K562 (cell line): ENCODE data around the gene UBA7. TPM values are rescaled to one million over a fixed set of nuclear protein-coding genes. Genes with fewer than 3 reads are reported as not detected.

Experiments used
- BCL6 ChIP-seq: fragments of 250-450 bp; sonication (Bioruptor Pico); IDR thresholded peaks from 2 replicates; pipeline ENCODE4 v1.4.0; 2020
- CBX3 ChIP-seq, 2 experiments: IDR thresholded peaks; 1 replicate in 1 of 2; 2 replicates in 1 of 2; pipeline ENCODE4 v1.6.1; 2012; ENCODE audit warnings: inconsistent platforms in 2 of 2, low read length in 2 of 2, borderline replicate concordance in 1 of 2, control low read depth in 1 of 2
- EP400 ChIP-seq: fragments of 450-650 bp; IDR thresholded peaks from 2 replicates; pipeline ENCODE4 v1.6.1; 2017; ENCODE audit warnings: antibody characterized with exemption, mild to moderate bottlenecking, moderate library complexity
- ETV5 ChIP-seq: sonication (generic); formaldehyde crosslinking; IDR thresholded peaks from 2 replicates; pipeline ENCODE4 v1.4.0; 2020; ENCODE audit warnings: low read depth, mild to moderate bottlenecking, missing genetic modification reagents
- HDAC1 ChIP-seq, 2 experiments: fragments of 450-650 bp; IDR thresholded peaks; 2 replicates each; pipeline ENCODE4 v1.6.1; 2016 to 2017; ENCODE audit warnings: inconsistent platforms in 1 of 2, mild to moderate bottlenecking in 1 of 2, moderate library complexity in 1 of 2
- MAX ChIP-seq: sonication (generic); formaldehyde crosslinking; IDR thresholded peaks from 2 replicates; pipeline ENCODE4 v1.9.0; 2022; ENCODE audit warnings: mild to moderate bottlenecking, missing genetic modification reagents
- MCM2 ChIP-seq: fragments of 450-650 bp; IDR thresholded peaks from 2 replicates; pipeline ENCODE4 v1.6.1; 2017; ENCODE audit warnings: low read depth, mild to moderate bottlenecking
- MCM3 ChIP-seq: fragments of 450-650 bp; IDR thresholded peaks from 2 replicates; pipeline ENCODE4 v1.6.1; 2016
- MTA1 ChIP-seq: fragments of 450-650 bp; IDR thresholded peaks from 2 replicates; pipeline ENCODE4 v1.6.1; 2017; ENCODE audit warnings: borderline replicate concordance
- NFIX ChIP-seq: fragments of 250-450 bp; sonication (Bioruptor Pico); IDR thresholded peaks from 2 replicates; pipeline ENCODE4 v1.4.0; 2020; ENCODE audit warnings: low read depth, mild to moderate bottlenecking, moderate library complexity
- NFYB ChIP-seq: IDR thresholded peaks from 2 replicates; pipeline ENCODE4 v1.6.1; 2011; ENCODE audit warnings: mild to moderate bottlenecking, moderate library complexity; ENCODE audit not compliant: insufficient read length; ENCODE audit errors: extremely low read depth
- NR3C1 ChIP-seq: sonication (generic); formaldehyde crosslinking; IDR thresholded peaks from 2 replicates; pipeline ENCODE4 v1.8.1; 2022; ENCODE audit warnings: missing genetic modification reagents
- OTX1 ChIP-seq: fragments of 450-650 bp; formaldehyde crosslinking; IDR thresholded peaks from 2 replicates; pipeline ENCODE4 v1.4.0; 2022; ENCODE audit warnings: mild to moderate bottlenecking
- PATZ1 ChIP-seq: fragments of 250-450 bp; sonication (Bioruptor Pico); IDR thresholded peaks from 2 replicates; pipeline ENCODE4 v1.5.0; 2020; ENCODE audit warnings: mild to moderate bottlenecking, borderline replicate concordance
- PHTF2 ChIP-seq: fragments of 250-450 bp; sonication (Bioruptor Pico); IDR thresholded peaks from 2 replicates; pipeline ENCODE4 v1.5.0; 2021; ENCODE audit warnings: mild to moderate bottlenecking
- PRMT5 ChIP-seq: sonication (generic); formaldehyde crosslinking; IDR thresholded peaks from 2 replicates; pipeline ENCODE4 v1.5.0; 2020; ENCODE audit warnings: missing genetic modification reagents
- RBM15 ChIP-seq: fragments of 200-400 bp; formaldehyde crosslinking; IDR thresholded peaks from 2 replicates; pipeline ENCODE4 v1.6.1; 2018; ENCODE audit warnings: mild to moderate bottlenecking, low read length, moderate library complexity; ENCODE audit not compliant: insufficient read depth
- RBM22 ChIP-seq: fragments of 200-400 bp; formaldehyde crosslinking; IDR thresholded peaks from 2 replicates; pipeline ENCODE4 v1.6.1; 2018; ENCODE audit warnings: low read length, low read depth; ENCODE audit not compliant: poor library complexity, severe bottlenecking
- SMAD1 ChIP-seq: fragments of 150-350 bp; IDR thresholded peaks from 2 replicates; pipeline ENCODE4 v1.6.1; 2014; ENCODE audit warnings: low read length, low read depth; ENCODE audit not compliant: partially characterized antibody
- SMARCB1 ChIP-seq: IDR thresholded peaks from 2 replicates; pipeline ENCODE4 v1.6.1; 2011; ENCODE audit warnings: improper control_type of control experiment, low read depth; ENCODE audit not compliant: insufficient read length
- SNRNP70 ChIP-seq: fragments of 200-400 bp; formaldehyde crosslinking; optimal IDR thresholded peaks from 2 replicates; pipeline ENCODE3; 2017; ENCODE audit warnings: low read depth, low read length
- SREBF2 ChIP-seq: sonication (generic); formaldehyde crosslinking; IDR thresholded peaks from 2 replicates; pipeline ENCODE4 v1.4.0; 2020; ENCODE audit warnings: mild to moderate bottlenecking, missing genetic modification reagents
- TARDBP ChIP-seq: fragments of 450-650 bp; IDR thresholded peaks from 2 replicates; pipeline ENCODE4 v1.6.1; 2016
- ZKSCAN1 ChIP-seq: fragments of 150-350 bp; IDR thresholded peaks from 2 replicates; pipeline ENCODE4 v1.6.1; 2016; ENCODE audit warnings: low read depth, low read length
- ZNF134 ChIP-seq: fragments of 250-450 bp; sonication (Bioruptor Pico); conservative IDR thresholded peaks from 2 replicates; pipeline ENCODE4 v1.4.0; 2020
- ZNF212 ChIP-seq: fragments of 450-650 bp; formaldehyde crosslinking; IDR thresholded peaks from 2 replicates; pipeline ENCODE4 v1.4.0; 2020; ENCODE audit warnings: mild to moderate bottlenecking
- ZNF766 ChIP-seq: fragments of 200-800 bp; sonication (Bioruptor generic); conservative IDR thresholded peaks from 2 replicates; pipeline ENCODE4 v1.6.1; 2016; ENCODE audit warnings: missing genetic modification characterization, missing compliant biosample characterization
- polyA plus RNA-seq, 8 experiments: library from polyadenylated mRNA; depleted of rRNA in 4 of 8; stranded (reverse) in 5 of 8; unstranded in 3 of 8; fragments of >200 nt; fragmentation: Nextera tagmentation in 2 of 8; fragmentation: Illumina TruSeq in 1 of 8; extraction: Ambion mirVana in 2 of 8; extraction: Trizol in 1 of 8; gene quantifications; 2 replicates each; pipeline versions ENCODE4 v1.2.1 to v1.2.3, GENCODE V29; 2011 to 2014; ENCODE audit warnings: inconsistent platforms in 1 of 8, missing spikeins in 1 of 8
- total RNA-seq, 7 experiments: library from RNA; depleted of rRNA in 6 of 7; stranded (reverse); fragments of >200 nt in 6 of 7; fragmentation: Illumina TruSeq in 2 of 7; extraction: Trizol in 2 of 7; gene quantifications; 2 replicates each; pipeline versions ENCODE4 v1.2.1 to v1.2.3, GENCODE V29; 2011 to 2021; ENCODE audit warnings: low replicate concordance in 1 of 7

The UBA7 gene
- total and polyA plus RNA-seq, 9 of the 15 experiments (the other 6 are each of a cell fraction or from before 2014, with no cell fraction given) = 0.17 to 3.3 (median 2.0) TPM

- no peak for TF ChIP-seq ETV5 (CRISPR knock-in tag)
- no peak for TF ChIP-seq MCM3
- TF ChIP-seq HDAC1 (IDR thresholded peaks at IDR 0.05) = peak in 1 of 2 experiments; percentile 94; a peak in 2 of 4 replicates
- TF ChIP-seq BCL6 = no peak
- TF ChIP-seq ZNF134 (CRISPR knock-in tag) = no peak
- no peak for TF ChIP-seq ZNF212 (CRISPR knock-in tag)
- no peak for TF ChIP-seq ZNF766 (CRISPR knock-in tag)
- TF ChIP-seq PATZ1 (CRISPR knock-in tag) = no peak
- TF ChIP-seq MAX (CRISPR knock-in tag) = no peak
- no peak for TF ChIP-seq PRMT5 (CRISPR knock-in tag)
- no peak for TF ChIP-seq SNRNP70
- no peak for TF ChIP-seq NFYB
- no peak for TF ChIP-seq MCM2
- no peak for TF ChIP-seq SMAD1
- no peak for TF ChIP-seq TARDBP
- no peak for TF ChIP-seq NR3C1 (CRISPR knock-in tag)
- TF ChIP-seq OTX1 (CRISPR knock-in tag) = no peak
- no peak for TF ChIP-seq ZKSCAN1
- TF ChIP-seq CBX3 (IDR thresholded peaks at IDR 0.05; ENCODE audit: borderline replicate concordance in 1 of 2, low read length in 2 of 2) = no peak
- TF ChIP-seq SREBF2 (CRISPR knock-in tag) = no peak
- TF ChIP-seq MTA1 = no peak
- no peak for TF ChIP-seq SMARCB1
- no peak for TF ChIP-seq PHTF2
- no peak for TF ChIP-seq RBM15
- TF ChIP-seq RBM22 = no peak
- TF ChIP-seq EP400 = peak; percentile 69
- no peak for TF ChIP-seq NFIX (CRISPR knock-in tag)
These were observed 42.6 kb upstream of the UBA7 start, which contains the start of gene TRAIP (continued) for GRCh38 chr3:49856181-49857005.
